T47D (cell line): ENCODE data around the gene COL4A3.

Experiments
- DNase-seq, 2 experiments: peaks; one replicate each; pipeline versions ENCODE4 v3.0.0 to v3.0.0-alpha.2; 2011 to 2012; ENCODE audit warnings: low read depth in 1 of 2, low spot score in 1 of 2
- JUND ChIP-seq: IDR thresholded peaks from 2 replicates; pipeline ENCODE4 v1.6.1; 2012; ENCODE audit warnings: low read depth
- in situ Hi-C: cut with HindIII; loops from 2 replicates; pipeline ENCODE4 v1.10.0; 2016; ENCODE audit warnings: low sequenced_read_pairs, low pct_unique_long_range_greater_than_20kb

Gene COL4A3

DNA sequence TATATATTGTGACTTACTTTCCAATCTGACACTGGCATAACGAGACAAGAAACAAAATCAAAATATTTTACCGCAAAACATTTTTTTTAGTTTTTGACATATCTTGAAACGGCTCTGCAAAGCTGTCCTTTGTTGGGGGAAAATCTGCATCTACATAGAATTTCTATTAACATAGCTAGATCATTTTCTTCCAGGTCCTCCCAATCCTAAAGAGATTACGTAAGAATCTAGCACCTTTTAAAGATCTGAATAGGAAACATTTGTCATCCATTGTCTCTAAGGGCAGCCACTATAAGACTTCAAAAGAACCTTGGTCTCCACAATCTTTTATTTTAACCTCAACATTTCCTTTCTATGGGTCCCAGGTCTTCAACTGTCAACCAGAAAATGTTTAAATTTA is 159.4 kb downstream of the COL4A3 start:
- no peak for DNase-seq
- in situ Hi-C loops, result no loop called here
- no peak for TF ChIP-seq JUND

GRCh38 chr2:227324642-227324994 is 160.2 kb downstream of the COL4A3 start:
- TF ChIP-seq JUND, result no peak
- in situ Hi-C loops, result no loop called here
- DNase-seq, result peak in 1 of 2 experiments; percentile 4

- TF ChIP-seq JUND, result no peak
- DNase-seq, result peak; percentile 67 to 92
- in situ Hi-C loops, result no loop called here
Measured at GRCh38 chr2:227324995-227325838, 160.8 kb downstream of the COL4A3 start, which contains the start of gene MFF. TSS of gene MFF (plus strand) at chr2:227325251. CDS start at chr2:227330666, 5,415 bp downstream.

GRCh38 chr2:227325839-227326195 is 161.4 kb downstream of the COL4A3 start:
- no peak for TF ChIP-seq JUND
- in situ Hi-C loops, result no loop called here
- peak; percentile 25 to 59 for DNase-seq

DNA sequence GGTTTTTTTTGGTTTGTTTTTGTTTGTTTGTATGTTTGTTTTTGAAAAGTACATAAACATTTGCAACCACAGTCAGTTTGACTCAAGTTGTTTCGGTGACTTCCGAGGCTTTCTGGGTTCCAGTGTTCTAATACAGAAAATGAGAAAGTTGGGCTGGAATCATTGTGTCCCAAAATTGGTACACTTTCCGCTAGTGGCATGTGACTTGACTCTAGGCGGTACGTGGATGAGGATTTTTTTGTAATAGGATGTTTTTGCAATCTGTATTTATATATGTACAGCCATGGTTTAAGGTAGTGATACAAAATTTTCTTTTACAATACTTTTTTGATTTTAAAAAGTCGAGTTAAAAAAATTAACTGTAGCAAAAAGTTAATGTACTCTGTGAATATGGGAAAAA is 162.4 kb downstream of the COL4A3 start:
- no peak for TF ChIP-seq JUND
- no peak for DNase-seq
- in situ Hi-C loops, result no loop called here

DNA sequence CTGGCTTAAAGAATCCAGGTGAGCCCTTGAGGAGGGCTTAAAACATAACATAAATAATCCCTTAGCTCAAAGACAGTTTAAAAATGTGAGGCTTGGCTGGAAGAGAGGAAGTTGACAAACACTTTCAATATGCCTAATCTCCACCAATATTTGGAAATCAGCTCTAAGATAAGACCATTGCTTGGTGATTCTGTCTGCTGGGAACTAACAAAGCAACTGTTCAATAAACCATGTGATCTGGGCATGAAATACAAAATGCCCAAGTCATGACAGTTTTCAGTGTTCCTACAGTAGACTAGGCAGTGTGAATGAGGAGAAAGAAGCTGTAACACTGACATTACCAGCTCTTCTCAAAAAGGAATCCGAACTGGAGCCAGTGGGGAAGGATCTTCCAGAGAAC is 171.3 kb downstream of the COL4A3 start:
- TF ChIP-seq JUND, result no peak
- no peak for DNase-seq
- in situ Hi-C loops, result no loop called here

DNA sequence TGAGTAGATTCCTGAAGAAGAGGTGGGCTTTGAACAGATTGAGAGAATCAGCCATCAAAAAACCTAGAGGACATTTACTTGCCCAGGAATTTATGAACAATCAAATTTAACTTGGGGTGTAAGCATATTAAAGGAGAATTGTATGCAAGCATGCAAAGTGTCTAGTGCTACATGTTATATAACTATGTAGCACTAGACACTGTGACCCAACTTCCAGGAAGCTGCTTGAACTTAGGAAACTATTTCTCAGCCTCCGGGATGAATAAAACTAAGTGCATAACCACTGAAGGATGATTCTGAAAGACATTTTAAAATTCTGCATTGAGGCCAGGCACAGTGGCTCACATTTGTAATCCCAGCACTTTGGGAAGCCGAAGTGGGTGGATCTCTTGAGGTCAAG is 173.0 kb downstream of the COL4A3 start:
- no peak for TF ChIP-seq JUND
- no peak for DNase-seq
- in situ Hi-C loops, result no loop called here

- in situ Hi-C loops, result no loop called here
Measured at GRCh38 chr2:227339098-227339599, 174.7 kb downstream of the COL4A3 start.

GRCh38 chr2:227340106-227340505 is 175.7 kb downstream of the COL4A3 start:
- TF ChIP-seq JUND, result no peak
- DNase-seq, result no peak
- in situ Hi-C loops, result no loop called here

More at GRCh38 chr2:227339098-227339599, 174.7 kb downstream of the COL4A3 start:
- no peak for DNase-seq
- no peak for TF ChIP-seq JUND

- no peak for DNase-seq
- TF ChIP-seq JUND, result no peak
- in situ Hi-C loops, result no loop called here
Measured at GRCh38 chr2:227341553-227341952, 177.1 kb downstream of the COL4A3 start.

DNA sequence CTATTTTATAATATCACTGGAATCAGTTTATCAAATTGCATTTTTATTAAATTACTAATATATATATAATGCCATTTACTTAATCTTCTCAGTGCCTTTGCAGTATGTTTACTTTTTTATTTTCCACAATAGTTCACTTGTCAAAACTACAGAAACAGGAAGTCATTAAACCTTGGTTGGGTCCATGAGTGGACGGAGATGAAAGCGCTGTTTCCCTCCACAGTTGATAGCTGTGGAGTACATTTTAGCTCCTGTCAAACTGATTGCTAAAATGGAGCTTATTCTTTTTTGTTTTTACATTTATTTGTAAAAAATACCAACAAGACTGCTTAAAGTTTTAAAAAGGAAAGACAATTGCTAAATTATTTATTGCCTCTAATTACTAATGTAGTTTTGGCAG is 179.8 kb downstream of the COL4A3 start:
- no peak for TF ChIP-seq JUND
- in situ Hi-C loops, result no loop called here
- DNase-seq, result no peak

GRCh38 chr2:227347117-227347516 is 182.7 kb downstream of the COL4A3 start:
- DNase-seq, result no peak
- in situ Hi-C loops, result no loop called here

GRCh38 chr2:227348324-227348723 is 183.9 kb downstream of the COL4A3 start:
- in situ Hi-C loops, result no loop called here
- TF ChIP-seq JUND, result no peak
- DNase-seq, result no peak

More at GRCh38 chr2:227347117-227347516, 182.7 kb downstream of the COL4A3 start:
- no peak for TF ChIP-seq JUND
